Tibial artery (tissue), 4 donors: Measurements from ENCODE around the gene DOCK10.
"Not testable (repeated sequence)": the region's sequence is repeated elsewhere in the genome, so short reads cannot be mapped to it uniquely, and the experiment has no call there.

Experiments
- DNase-seq, 2 donors: peaks; one replicate each; pipeline ENCODE4 v3.0.0-alpha.2; 2019
- H3K27ac ChIP-seq, 2 donors: fragments of 200-600 bp; sonication (generic) in 1 of 2; 1 replicate in 1 of 2; 2 replicates in 1 of 2; pipeline ENCODE4 v1.5.1; 2018 to 2019; ENCODE audit warnings: mild to moderate bottlenecking in 1 of 2
- H3K27me3 ChIP-seq, 2 donors: fragments of 200-600 bp; sonication (generic) in 1 of 2; one replicate each; pipeline versions ENCODE4 v1.5.1 to v1.6.0; 2016 to 2019
- H3K36me3 ChIP-seq, 3 donors: fragments of 200-600 bp; sonication (generic) in 2 of 3; one replicate each; pipeline ENCODE4 v1.5.1; 2016 to 2019; ENCODE audit warnings: mild to moderate bottlenecking in 2 of 3
- H3K4me1 ChIP-seq, 4 donors: fragments of 200-600 bp; sonication (generic) in 2 of 4; 1 replicate in 3 of 4; 2 replicates in 1 of 4; pipeline ENCODE4 v1.5.1; 2016 to 2019
- H3K4me3 ChIP-seq, 2 donors: fragments of 200-600 bp; sonication (generic) in 1 of 2; 1 replicate in 1 of 2; 2 replicates in 1 of 2; pipeline ENCODE4 v1.5.1; 2018 to 2019; ENCODE audit warnings: mild to moderate bottlenecking in 2 of 2
- H3K9me3 ChIP-seq, 3 donors: fragments of 200-600 bp; sonication (generic) in 1 of 3; one replicate each; pipeline ENCODE4 v1.5.1; 2016 to 2019
- CTCF ChIP-seq, 2 experiments: fragments of 200-600 bp in 1 of 2; fragments of 450-650 bp in 1 of 2; IDR thresholded peaks; one replicate each; pipeline ENCODE4 v1.5.1; 2017 to 2019; ENCODE audit warnings: antibody characterized with exemption in 2 of 2, mild to moderate bottlenecking in 1 of 2, moderate library complexity in 1 of 2
- intact Hi-C: fragments of 100-400 bp; cut with DNase I; formaldehyde crosslinking; loops from one replicate; pipeline ENCODE4 v1.15.0; 2023; ENCODE audit warnings: low total_unique reads

DOCK10 gene

DNA sequence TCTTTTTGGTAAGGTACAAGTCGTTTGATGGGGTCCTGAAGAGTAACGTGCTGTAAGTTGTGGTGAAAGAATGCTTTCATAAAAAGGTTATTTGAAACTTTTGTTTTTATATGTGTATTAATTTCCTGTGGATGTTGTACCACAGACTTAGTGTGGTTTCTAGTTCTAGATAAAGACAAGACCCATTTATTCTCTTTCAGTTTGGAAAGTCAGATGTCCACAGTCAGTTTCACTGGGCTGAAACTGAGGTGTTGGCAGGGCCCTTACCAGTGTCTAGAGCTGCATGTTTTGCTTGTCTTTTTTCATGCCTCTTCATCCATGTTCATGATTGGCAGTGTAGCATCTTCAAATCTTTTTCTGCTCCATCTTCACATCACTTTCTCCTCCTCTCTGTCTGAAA is 22.1 kb upstream of the DOCK10 start:
- H3K27me3 ChIP-seq = no peaks in the 10 kb centered on the region
- no peak for DNase-seq
- peaks cover 0 to 3% (median 0%) of the 10 kb centered on the region in 3 donors for H3K36me3 ChIP-seq
- H3K9me3 ChIP-seq = no peaks in the 10 kb centered on the region
- no peak overlapping the region for H3K27ac ChIP-seq
- no peak overlapping the region for H3K4me3 ChIP-seq
- intact Hi-C loops = no loop called here
- no peak for TF ChIP-seq CTCF (IDR thresholded peaks at IDR 0.05)
- H3K4me1 ChIP-seq = no peaks in the 10 kb centered on the region

DNA sequence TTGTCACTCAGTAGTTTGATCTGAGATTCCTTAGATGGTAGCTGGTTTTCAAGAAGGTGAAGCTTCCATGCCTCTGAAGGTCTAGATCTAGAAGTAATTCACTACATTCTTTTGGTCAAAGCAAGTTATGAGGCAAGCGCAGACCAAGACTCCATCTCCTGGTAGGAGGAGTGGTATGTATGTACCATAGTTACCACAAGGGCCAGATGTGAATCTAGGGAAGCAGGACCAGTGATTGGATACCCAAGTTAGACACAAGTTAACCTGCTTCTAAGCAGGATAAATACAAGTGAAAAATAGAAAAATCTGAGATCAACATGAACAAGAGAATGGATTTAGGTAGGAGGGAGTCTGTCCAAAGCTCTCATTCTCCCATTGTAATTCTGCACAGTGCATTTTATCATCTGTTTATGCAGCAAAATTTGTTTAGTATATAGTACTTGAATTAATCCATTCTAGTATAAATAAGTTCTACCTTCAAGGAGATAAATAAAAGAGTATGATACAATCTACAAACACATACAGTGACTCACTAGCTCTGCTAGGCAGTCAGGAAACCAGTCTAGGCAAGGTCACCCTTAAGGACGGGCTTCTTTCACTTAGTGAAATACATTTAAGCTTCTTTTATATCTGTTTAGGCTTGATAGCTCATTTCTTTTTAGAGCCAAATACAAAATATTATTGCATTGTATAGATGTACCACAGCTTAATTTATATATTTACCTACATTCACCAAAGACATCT is 14.2 kb upstream of the DOCK10 start:
- no peak for DNase-seq
- no peak for TF ChIP-seq CTCF (IDR thresholded peaks at IDR 0.05)
- Histone ChIP-seq H3K27me3 (no peaks in the 10 kb centered on the region), H3K4me3 (no peak overlapping the region), H3K36me3 (peaks cover 0 to 3% (median 0%) of the 10 kb centered on the region in 3 donors), H3K27ac (no peak overlapping the region), H3K9me3 (no peaks in the 10 kb centered on the region), H3K4me1 (no peaks in the 10 kb centered on the region)
- intact Hi-C loops = no loop called here

DNA sequence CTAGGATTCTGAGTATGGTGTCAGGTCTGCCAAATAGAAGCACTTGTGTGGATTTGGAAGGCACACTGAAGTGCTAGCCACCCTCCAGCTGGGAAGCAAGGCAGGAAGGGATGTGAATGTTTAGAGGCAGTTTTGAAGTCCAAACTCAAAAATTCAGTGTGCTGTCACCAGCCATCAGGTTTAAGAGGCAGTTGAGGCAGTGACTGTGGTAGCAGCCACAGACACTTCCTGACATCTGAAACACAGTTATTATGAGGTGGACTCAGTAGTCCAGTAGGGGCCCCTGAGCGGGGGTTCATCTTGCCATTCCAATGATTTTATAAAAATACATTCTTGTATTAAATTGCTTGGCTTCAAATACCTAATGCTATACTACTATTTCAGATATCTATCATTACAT is 13.4 kb upstream of the DOCK10 start:
- Histone ChIP-seq H3K36me3 (peaks cover 0 to 3% (median 0%) of the 10 kb centered on the region in 3 donors), H3K4me1 (no peaks in the 10 kb centered on the region), H3K27ac (no peak overlapping the region), H3K4me3 (no peak overlapping the region), H3K9me3 (no peaks in the 10 kb centered on the region), H3K27me3 (no peaks in the 10 kb centered on the region)
- intact Hi-C loops = no loop called here
- TF ChIP-seq CTCF (IDR thresholded peaks at IDR 0.05) = no peak
- no peak for DNase-seq

- Histone ChIP-seq H3K36me3 (no peaks in the 10 kb centered on the region), H3K27ac (no peak overlapping the region), H3K27me3 (no peaks in the 10 kb centered on the region), H3K9me3 (no peaks in the 10 kb centered on the region), H3K4me3 (no peak overlapping the region), H3K4me1 (no peaks in the 10 kb centered on the region)
- intact Hi-C loops = no loop called here
- TF ChIP-seq CTCF (IDR thresholded peaks at IDR 0.05) = no peak
- DNase-seq = no peak
Measured at GRCh38 chr2:225052703-225053102, 10.4 kb upstream of the DOCK10 start.

GRCh38 chr2:225047502-225047901 is 5.2 kb upstream of the DOCK10 start:
- H3K9me3 ChIP-seq, H3K4me3 ChIP-seq, H3K36me3 ChIP-seq: not testable (repeated sequence)

DNA sequence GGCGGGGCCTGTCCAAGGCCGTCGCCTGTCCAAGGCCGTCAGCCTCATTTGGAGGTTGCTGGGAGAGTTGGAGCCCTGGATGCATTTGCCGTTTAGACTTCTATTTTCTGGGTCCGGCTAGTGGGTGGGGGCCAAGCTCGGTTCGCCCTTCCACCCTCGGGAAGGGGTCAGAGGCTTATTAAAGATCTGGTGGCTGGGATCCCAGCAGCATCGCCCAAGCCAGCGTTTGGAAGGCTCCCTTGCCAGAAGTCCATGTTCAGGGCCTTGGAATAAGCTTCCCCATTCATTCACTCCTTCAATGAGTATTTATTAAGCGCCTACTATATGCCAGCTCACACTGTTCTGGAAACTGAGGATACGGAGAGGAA is 516 bp upstream of the DOCK10 start:
- no peak for TF ChIP-seq CTCF (IDR thresholded peaks at IDR 0.05)
- no peaks in the 10 kb centered on the region for H3K36me3 ChIP-seq
- H3K4me1 ChIP-seq = peaks cover 0 to 27% (median 10%) of the 10 kb centered on the region in 4 donors
- intact Hi-C loops = no loop called here
- H3K9me3 ChIP-seq = no peaks in the 10 kb centered on the region
- DNase-seq = no peak
- H3K27me3 ChIP-seq = no peaks in the 10 kb centered on the region
- peak overlapping the region; percentile 56 to 76 for H3K4me3 ChIP-seq
- no peak overlapping the region for H3K27ac ChIP-seq

More at GRCh38 chr2:225047502-225047901, 5.2 kb upstream of the DOCK10 start:
- intact Hi-C loops, H3K27ac ChIP-seq, DNase-seq, H3K27me3 ChIP-seq, H3K4me1 ChIP-seq: not testable (repeated sequence)
